Endodermal cell (in vitro differentiated cells): ENCODE measurements around the gene NDRG2. TPM values are rescaled to one million over a fixed set of nuclear protein-coding genes. Genes with fewer than 3 reads are reported as not detected.
"Not testable (repeated sequence)": the region's sequence is repeated elsewhere in the genome, so short reads cannot be mapped to it uniquely, and the experiment has no call there.

ENCODE experiments used
- DNase-seq: peaks from one replicate; pipeline ENCODE4 v3.0.0-alpha.2; 2017
- H3K27ac ChIP-seq: 2 replicates; pipeline ENCODE4 v1.5.1; 2013; ENCODE audit warnings: mild to moderate bottlenecking, low read depth, low read length, moderate library complexity
- H3K27me3 ChIP-seq: 2 replicates; pipeline ENCODE4 v1.6.1; 2013; ENCODE audit warnings: mild to moderate bottlenecking, low read length, moderate library complexity; ENCODE audit not compliant: insufficient read depth, control insufficient read depth, poor library complexity, severe bottlenecking
- H3K36me3 ChIP-seq: 2 replicates; pipeline ENCODE4 v1.7.0; 2013; ENCODE audit warnings: mild to moderate bottlenecking, low read length, moderate library complexity; ENCODE audit not compliant: control insufficient read depth, insufficient read depth
- H3K4me1 ChIP-seq: one replicate; pipeline ENCODE4 v1.7.0; 2013; ENCODE audit warnings: low read length; ENCODE audit not compliant: control insufficient read depth, insufficient read depth
- H3K4me3 ChIP-seq: 2 replicates; pipeline ENCODE4 v1.5.1; 2013; ENCODE audit warnings: mild to moderate bottlenecking, low read length, moderate library complexity
- H3K9ac ChIP-seq: 2 replicates; pipeline ENCODE4 v1.6.1; 2013; ENCODE audit warnings: mild to moderate bottlenecking, low read length, moderate library complexity; ENCODE audit not compliant: poor library complexity, severe bottlenecking; ENCODE audit errors: extremely low read depth
- H3K9me3 ChIP-seq: 2 replicates; pipeline ENCODE4 v1.6.1; 2013; ENCODE audit warnings: mild to moderate bottlenecking, low read length, moderate library complexity; ENCODE audit not compliant: control insufficient read depth
- H3K27ac Mint-ChIP-seq: 2 replicates; pipeline ENCODE4 v1.8.0; 2020; ENCODE audit warnings: mixed read lengths
- H3K27me3 Mint-ChIP-seq: 2 replicates; pipeline ENCODE4 v1.8.0; 2021; ENCODE audit warnings: mild to moderate bottlenecking, mixed read lengths; ENCODE audit not compliant: insufficient read depth
- H3K36me3 Mint-ChIP-seq: 2 replicates; pipeline ENCODE4 v1.8.0; 2020; ENCODE audit warnings: low read depth, mixed read lengths
- H3K4me1 Mint-ChIP-seq: 2 replicates; pipeline ENCODE4 v1.8.0; 2020; ENCODE audit warnings: mixed read lengths
- H3K4me3 Mint-ChIP-seq: 2 replicates; pipeline ENCODE4 v1.8.0; 2020; ENCODE audit warnings: mild to moderate bottlenecking, moderate library complexity, mixed read lengths
- H3K9me3 Mint-ChIP-seq: 2 replicates; pipeline ENCODE4 v1.8.0; 2020; ENCODE audit warnings: mild to moderate bottlenecking, mixed read lengths
- CTCF ChIP-seq: fragments of 200-600 bp; sonication (generic); conservative IDR thresholded peaks from 2 replicates; pipeline ENCODE4 v1.5.0; 2021; ENCODE audit warnings: antibody characterized with exemption, mild to moderate bottlenecking
- WGBS, 2 experiments: methylation state at CpG; one replicate each; pipeline versions ENCODE4 v1.1.5 to v1.1.7; 2013; ENCODE audit warnings: missing lambda C conversion rate in 2 of 2, mixed read lengths in 1 of 2; ENCODE audit not compliant: insufficient coverage in 1 of 2, insufficient read length in 1 of 2; 5-methylcytosine and 5-hydroxymethylcytosine counted together
- total RNA-seq, 2 donors: library from RNA; stranded (reverse); fragmentation: NEBNext Ultra II Directional in 1 of 2; extraction: Animal tissue kit (Norgen Biotek cat#: 25700) in 1 of 2; gene quantifications; 2 replicates in 1 of 2; 3 replicates in 1 of 2; pipeline ENCODE4 v1.2.1, GENCODE V29; 2021

NDRG2 gene
- total RNA-seq, 2 donors from 2014 or later = 46.3 to 52.8 TPM

- H3K36me3 Mint-ChIP-seq = no peaks in the 10 kb centered on the region
- no peaks in the 10 kb centered on the region for H3K36me3 ChIP-seq
- TF ChIP-seq CTCF = no peak
- no peaks in the 10 kb centered on the region for H3K9me3 ChIP-seq
- H3K4me3 Mint-ChIP-seq = no peak overlapping the region
- no peaks in the 10 kb centered on the region for H3K4me1 ChIP-seq
- no peak overlapping the region for H3K27ac ChIP-seq
- H3K27me3 Mint-ChIP-seq = peaks cover 21% of the 10 kb centered on the region
- WGBS, 2 experiments = 67 to 89% methylated on average over 1 of the region's 1 CpG
- H3K27ac Mint-ChIP-seq = no peak overlapping the region
- no peaks in the 10 kb centered on the region for H3K9me3 Mint-ChIP-seq
- no peak overlapping the region for H3K9ac ChIP-seq
- no peak overlapping the region for H3K4me3 ChIP-seq
- H3K27me3 ChIP-seq = peaks cover 13% of the 10 kb centered on the region
- peaks cover 14% of the 10 kb centered on the region for H3K4me1 Mint-ChIP-seq
- no peak for DNase-seq
Measured at GRCh38 chr14:21011136-21011535, 13.7 kb downstream of the NDRG2 start.

- H3K27me3 Mint-ChIP-seq = peaks cover 21% of the 10 kb centered on the region
- not testable (repeated sequence) for H3K36me3 ChIP-seq, H3K9ac ChIP-seq, H3K4me3 Mint-ChIP-seq, H3K9me3 Mint-ChIP-seq, H3K9me3 ChIP-seq, DNase-seq, H3K27ac Mint-ChIP-seq, H3K4me1 ChIP-seq, H3K27ac ChIP-seq, H3K4me3 ChIP-seq, H3K36me3 Mint-ChIP-seq
- peaks cover 11% of the 10 kb centered on the region for H3K4me1 Mint-ChIP-seq
- peaks cover 13% of the 10 kb centered on the region for H3K27me3 ChIP-seq
- 71 to 78% methylated on average over 1 to 3 of the region's 3 CpGs for WGBS, 2 experiments
Measured at GRCh38 chr14:21009721-21010120, 15.1 kb downstream of the NDRG2 start.

GRCh38 chr14:21003788-21004346 is 21.0 kb downstream of the NDRG2 start:
- no peak overlapping the region for H3K4me3 Mint-ChIP-seq
- H3K4me1 Mint-ChIP-seq = peaks cover 30% of the 10 kb centered on the region
- no peak overlapping the region for H3K27ac Mint-ChIP-seq
- H3K9me3 ChIP-seq = no peaks in the 10 kb centered on the region
- no peaks in the 10 kb centered on the region for H3K36me3 ChIP-seq
- H3K27ac ChIP-seq = no peak overlapping the region
- H3K9ac ChIP-seq = no peak overlapping the region
- no peak for TF ChIP-seq CTCF
- DNase-seq = peak; percentile 24
- no peaks in the 10 kb centered on the region for H3K36me3 Mint-ChIP-seq
- no peaks in the 10 kb centered on the region for H3K9me3 Mint-ChIP-seq
- H3K4me3 ChIP-seq = no peak overlapping the region
- H3K4me1 ChIP-seq = peaks cover 1% of the 10 kb centered on the region
- WGBS, 2 experiments = 93 to 94% methylated on average over 13 to 14 of the region's 14 CpGs
- no peaks in the 10 kb centered on the region for H3K27me3 Mint-ChIP-seq
- no peaks in the 10 kb centered on the region for H3K27me3 ChIP-seq

- TF ChIP-seq CTCF = no peak
- peak; percentile 51 for DNase-seq
- Histone ChIP-seq H3K27me3 (no peaks in the 10 kb centered on the region), H3K9me3 (no peaks in the 10 kb centered on the region), H3K4me3 (no peak overlapping the region), H3K9ac (no peak overlapping the region), H3K36me3 (peaks cover 14% of the 10 kb centered on the region), H3K27ac (no peak overlapping the region), H3K4me1 (peaks cover 4% of the 10 kb centered on the region)
- H3K36me3 Mint-ChIP-seq = peaks cover 6% of the 10 kb centered on the region
- no peaks in the 10 kb centered on the region for H3K27me3 Mint-ChIP-seq
- no peak overlapping the region for H3K27ac Mint-ChIP-seq
- 87 to 90% methylated on average over 4 to 5 of the region's 7 CpGs for WGBS, 2 experiments
- H3K9me3 Mint-ChIP-seq = no peaks in the 10 kb centered on the region
- peaks cover 36% of the 10 kb centered on the region for H3K4me1 Mint-ChIP-seq
- no peak overlapping the region for H3K4me3 Mint-ChIP-seq
Measured at GRCh38 chr14:21001218-21001617, 23.6 kb downstream of the NDRG2 start.
